ENCODE measurements around the gene AMPD1. TPM values are rescaled to one million over a fixed set of nuclear protein-coding genes. Genes with fewer than 3 reads are reported as not detected.

The AMPD1 gene
- total and polyA plus RNA-seq, 4 donors: 0.34 TPM; not detected in 3

GRCh38 chr1:114696810-114697209 is 1.5 kb upstream of the AMPD1 start:
- Histone ChIP-seq H3K27ac (ENCODE audit: low read depth in 1 of 2, low read length in 1 of 2) (no peak overlapping the region), H3K9ac (ENCODE audit: insufficient read depth in 1 of 2, low read length in 2 of 2) (no peak overlapping the region), H3K36me3 (ENCODE audit: control insufficient read depth in 4 of 4, insufficient read depth in 4 of 4, low read length in 4 of 4) (no peaks in the 10 kb centered on the region), H3K27me3 (ENCODE audit: control insufficient read depth in 3 of 3, insufficient read depth in 3 of 3, low read length in 2 of 3) (peaks cover 0 to 7% (median 0%) of the 10 kb centered on the region in 3 donors), H3K4me3 (no peak overlapping the region), H3K4me1 (ENCODE audit: control insufficient read depth in 5 of 5, insufficient read depth in 5 of 5, low read length in 5 of 5) (no peaks in the 10 kb centered on the region), H3K9me3 (ENCODE audit: control insufficient read depth in 4 of 4, insufficient read depth in 3 of 4, low read length in 3 of 4) (no peaks in the 10 kb centered on the region)
- no peak for DNase-seq
- ATAC-seq (ENCODE audit: insufficient read depth, low FRiP score): no peak
- TF ChIP-seq CTCF (IDR thresholded peaks at IDR 0.05; ENCODE audit: control extremely low read depth, extremely low read depth): no peak

- WGBS, 2 donors: 87 to 96% methylated on average over 9 of the region's 9 CpGs
- H3K9ac ChIP-seq (ENCODE audit: insufficient read depth in 1 of 2, low read length in 2 of 2): no peak overlapping the region
- ATAC-seq (ENCODE audit: insufficient read depth, low FRiP score): no peak
Observed at GRCh38 chr1:114694540-114695310, 621 bp downstream of the AMPD1 start.

GRCh38 chr1:114692947-114693346 is 2.4 kb downstream of the AMPD1 start:
- no peak for TF ChIP-seq CTCF (IDR thresholded peaks at IDR 0.05; ENCODE audit: control extremely low read depth, extremely low read depth)
- no peak overlapping the region for H3K9ac ChIP-seq (ENCODE audit: insufficient read depth in 1 of 2, low read length in 2 of 2)
- WGBS, 2 donors: 97% methylated on average over 3 of the region's 3 CpGs

More at GRCh38 chr1:114694540-114695310, 621 bp downstream of the AMPD1 start:
- Histone ChIP-seq H3K4me1 (ENCODE audit: control insufficient read depth in 5 of 5, insufficient read depth in 5 of 5, low read length in 5 of 5) (no peaks in the 10 kb centered on the region), H3K4me3 (no peak overlapping the region), H3K27me3 (ENCODE audit: control insufficient read depth in 3 of 3, insufficient read depth in 3 of 3, low read length in 2 of 3) (peaks cover 0 to 7% (median 0%) of the 10 kb centered on the region in 3 donors), H3K9me3 (ENCODE audit: control insufficient read depth in 4 of 4, insufficient read depth in 3 of 4, low read length in 3 of 4) (no peaks in the 10 kb centered on the region), H3K36me3 (ENCODE audit: control insufficient read depth in 4 of 4, insufficient read depth in 4 of 4, low read length in 4 of 4) (no peaks in the 10 kb centered on the region), H3K27ac (ENCODE audit: low read depth in 1 of 2, low read length in 1 of 2) (no peak overlapping the region)
- TF ChIP-seq CTCF (IDR thresholded peaks at IDR 0.05; ENCODE audit: control extremely low read depth, extremely low read depth): no peak
- no peak for DNase-seq

More at GRCh38 chr1:114692947-114693346, 2.4 kb downstream of the AMPD1 start:
- H3K4me1 ChIP-seq (ENCODE audit: control insufficient read depth in 5 of 5, insufficient read depth in 5 of 5, low read length in 5 of 5): no peaks in the 10 kb centered on the region
- H3K36me3 ChIP-seq (ENCODE audit: control insufficient read depth in 4 of 4, insufficient read depth in 4 of 4, low read length in 4 of 4): no peaks in the 10 kb centered on the region
- no peak overlapping the region for H3K4me3 ChIP-seq
- no peak for DNase-seq
- no peak overlapping the region for H3K27ac ChIP-seq (ENCODE audit: low read depth in 1 of 2, low read length in 1 of 2)
- H3K27me3 ChIP-seq (ENCODE audit: control insufficient read depth in 3 of 3, insufficient read depth in 3 of 3, low read length in 2 of 3): peaks cover 0 to 7% (median 0%) of the 10 kb centered on the region in 3 donors
- no peak for ATAC-seq (ENCODE audit: insufficient read depth, low FRiP score)
- H3K9me3 ChIP-seq (ENCODE audit: control insufficient read depth in 4 of 4, insufficient read depth in 3 of 4, low read length in 3 of 4): no peaks in the 10 kb centered on the region

All from lung (tissue), 12 donors.